ENCODE measurements around the gene ACP6.

- TF ChIP-seq EZH2 (IDR thresholded peaks at IDR 0.05) (no peak), FOXP2 (optimal IDR thresholded peaks at IDR 0.05; ENCODE audit: control extremely low read depth, extremely low read length, insufficient read depth) (no peak), POLR2AphosphoS5 (IDR thresholded peaks at IDR 0.05; ENCODE audit: borderline replicate concordance, low read depth, low read length) (no peak)
Measured at GRCh38 chr1:147600119-147601111, 69.9 kb downstream of the ACP6 start.
